Inflammatory macrophage treated with lipopolysaccharide for 4 hours (primary cell): ENCODE data around the gene NRXN3.

Experiments used
- DNase-seq: peaks from one replicate; pipeline ENCODE4 v3.0.0-alpha.2; 2020

Gene NRXN3

DNA sequence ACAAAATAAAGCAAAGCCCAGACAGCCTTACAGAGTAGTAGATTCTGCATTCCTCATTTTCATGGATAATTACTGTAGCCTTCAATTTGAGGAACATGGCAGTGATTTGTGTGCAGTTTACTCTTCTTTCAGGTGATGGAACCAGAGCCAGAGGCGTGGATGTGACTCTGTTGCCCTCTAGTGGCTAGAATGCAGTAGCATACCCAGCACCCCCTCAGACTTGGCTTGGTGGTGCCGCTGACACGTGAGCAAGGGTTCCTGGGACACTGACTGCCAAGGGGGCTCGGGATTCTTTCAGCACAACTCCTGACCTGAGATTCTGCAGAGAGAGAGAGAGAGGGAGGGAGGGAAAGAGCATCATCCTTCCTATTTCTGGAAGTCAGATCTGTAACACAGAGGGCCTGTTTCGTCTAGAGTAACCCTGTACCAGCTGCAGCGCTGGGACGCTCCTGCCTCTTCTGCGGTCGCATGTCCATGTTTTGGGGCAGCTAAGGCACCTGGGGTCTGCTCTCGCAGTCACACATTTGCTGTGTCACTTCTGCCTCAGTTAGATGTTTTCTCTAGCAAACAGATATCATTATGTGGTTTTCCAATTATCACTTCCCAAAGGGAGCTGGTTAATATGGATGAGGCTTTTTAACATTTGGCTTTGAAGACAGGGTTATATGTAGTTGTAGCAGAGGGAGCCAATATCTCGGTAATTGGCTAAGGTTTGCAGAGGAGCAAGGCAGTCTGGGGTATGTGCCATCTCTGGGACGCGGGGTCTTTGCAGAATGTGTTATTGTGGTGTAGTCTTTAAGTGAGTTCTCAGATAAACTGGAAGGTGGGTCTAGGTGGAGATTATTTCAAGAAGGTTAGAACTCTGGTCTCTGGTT is 428.1 kb downstream of the NRXN3 start:
- peak; percentile 42 for DNase-seq

- no peak for DNase-seq
These were observed 435.0 kb downstream of the NRXN3 start for GRCh38 chr14:78605025-78605762.

DNA sequence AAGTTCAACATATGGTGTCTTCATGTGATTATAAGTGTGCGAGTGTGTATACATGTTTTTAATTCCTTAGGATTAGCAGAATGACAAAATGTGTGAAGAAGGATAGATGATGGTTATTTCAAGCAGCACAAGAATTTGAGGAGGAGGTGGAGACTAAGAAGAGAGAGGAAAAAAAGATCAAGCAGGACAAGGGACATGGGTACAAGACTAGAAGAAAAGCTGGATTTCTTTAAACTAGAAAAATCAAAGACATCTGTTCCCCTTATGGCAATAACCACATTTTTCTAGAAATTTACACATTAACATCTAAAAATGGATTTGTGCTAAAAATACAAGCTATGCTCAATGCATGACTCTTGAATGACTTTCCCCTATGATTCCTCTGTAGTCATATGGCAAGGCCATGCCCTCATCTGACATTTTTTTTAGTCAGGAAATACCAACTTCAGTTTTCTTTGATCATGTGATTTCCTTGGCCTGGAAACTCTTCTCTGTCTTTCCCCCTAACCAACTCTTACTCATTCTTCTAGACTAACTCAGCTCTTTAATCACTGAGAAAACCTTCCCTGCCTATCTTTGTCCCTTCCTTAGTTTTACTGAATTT is 435.8 kb downstream of the NRXN3 start:
- DNase-seq, result peak; percentile 41

GRCh38 chr14:78608998-78609787 is 439.0 kb downstream of the NRXN3 start:
- no peak for DNase-seq

- DNase-seq, result no peak
These were observed 440.8 kb downstream of the NRXN3 start for GRCh38 chr14:78610994-78611393.

DNA sequence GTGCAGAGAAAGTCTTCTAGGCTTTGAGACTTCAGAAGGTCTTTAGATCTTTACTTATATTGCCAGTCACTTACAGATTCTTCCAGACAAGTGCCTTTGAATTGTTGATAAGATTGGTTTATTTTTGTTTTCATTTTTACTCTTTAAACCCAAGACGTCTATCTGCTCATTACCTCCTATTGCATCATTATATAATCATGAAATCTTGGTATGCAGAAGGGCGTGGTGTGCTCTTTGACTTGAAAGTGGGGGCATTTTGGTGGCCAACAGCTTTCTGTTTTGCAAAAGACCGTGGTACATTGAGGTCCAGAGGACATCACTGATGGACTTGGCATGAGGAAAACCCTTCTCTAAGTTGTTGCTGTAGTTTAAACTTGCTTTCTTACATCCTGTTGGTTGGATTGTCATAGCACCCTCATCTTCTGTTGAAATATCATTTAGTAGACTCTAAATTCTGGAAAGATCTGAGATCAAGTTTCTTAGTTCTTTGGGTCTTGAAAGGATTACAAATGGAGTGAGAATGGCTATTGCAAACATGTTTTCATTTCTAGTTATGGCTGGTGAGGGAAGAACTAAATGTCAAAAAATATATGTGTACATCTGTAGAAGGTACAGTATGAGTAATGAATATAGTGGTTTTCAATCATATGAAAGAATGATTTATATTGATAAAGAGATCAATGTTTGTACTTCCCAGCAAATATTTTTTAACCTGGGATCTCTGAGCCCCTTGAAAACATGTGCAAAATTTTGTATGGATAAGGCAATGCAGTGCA is 441.8 kb downstream of the NRXN3 start:
- DNase-seq, result no peak

GRCh38 chr14:78612666-78613065 is 442.5 kb downstream of the NRXN3 start:
- DNase-seq, result no peak

DNA sequence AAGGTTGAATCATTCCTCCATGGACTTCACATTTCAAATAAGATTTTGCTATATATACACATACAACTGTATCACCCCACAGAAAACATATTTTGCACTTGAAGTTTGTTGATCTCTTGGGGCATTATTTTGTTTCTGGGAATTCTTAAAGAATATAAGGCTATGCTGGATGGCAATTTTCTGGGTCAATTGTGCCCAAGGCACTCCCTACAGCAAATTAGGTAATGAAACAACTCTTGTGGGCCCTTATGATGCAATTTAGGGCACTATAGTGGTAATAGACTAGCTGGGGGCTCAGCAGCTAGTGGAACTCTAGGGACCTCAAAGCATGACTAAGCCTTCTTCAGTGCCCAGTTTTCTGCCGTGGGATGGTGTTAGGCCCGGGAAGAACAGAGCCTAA is 444.4 kb downstream of the NRXN3 start:
- DNase-seq, result no peak

DNA sequence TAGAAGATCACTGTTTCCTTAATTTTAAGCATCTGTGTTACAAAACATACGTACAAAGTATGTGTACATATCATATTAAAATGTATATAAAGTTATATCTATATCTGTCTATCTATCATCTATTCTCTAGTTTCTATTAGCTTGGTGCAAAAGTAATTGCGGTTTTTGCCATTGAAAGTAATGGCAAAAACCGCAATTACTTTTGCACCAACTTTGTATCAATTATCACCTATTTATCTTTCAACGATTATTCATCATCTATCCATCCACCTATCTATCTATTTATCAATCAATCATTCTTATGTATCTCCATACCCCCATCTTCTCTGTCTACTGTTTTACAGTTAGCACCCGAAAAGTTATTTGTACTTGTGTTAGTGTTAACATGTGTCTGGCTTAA is 447.6 kb downstream of the NRXN3 start:
- DNase-seq, result no peak

- no peak for DNase-seq
These were observed 448.2 kb downstream of the NRXN3 start for GRCh38 chr14:78618368-78618767.

DNA sequence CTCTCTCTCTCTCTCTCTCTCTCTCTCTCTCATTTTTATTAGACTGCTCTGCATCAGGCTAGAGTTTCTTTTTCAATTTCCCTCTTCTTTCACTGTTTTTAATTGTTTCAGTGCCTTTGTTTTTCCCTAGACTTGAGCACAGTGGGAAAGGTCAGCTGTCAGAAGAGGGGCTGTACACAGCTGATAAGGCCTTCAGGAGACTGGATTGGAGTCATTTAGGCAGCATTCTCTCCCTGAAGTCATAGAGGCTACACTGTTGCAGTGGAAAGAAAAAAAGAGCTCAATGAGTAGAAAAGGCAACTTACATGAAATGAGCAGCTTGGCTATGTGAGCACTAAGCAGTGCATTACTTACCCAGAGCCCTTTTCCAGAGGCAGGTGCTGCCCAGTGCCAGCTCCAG is 456.9 kb downstream of the NRXN3 start:
- no peak for DNase-seq

DNA sequence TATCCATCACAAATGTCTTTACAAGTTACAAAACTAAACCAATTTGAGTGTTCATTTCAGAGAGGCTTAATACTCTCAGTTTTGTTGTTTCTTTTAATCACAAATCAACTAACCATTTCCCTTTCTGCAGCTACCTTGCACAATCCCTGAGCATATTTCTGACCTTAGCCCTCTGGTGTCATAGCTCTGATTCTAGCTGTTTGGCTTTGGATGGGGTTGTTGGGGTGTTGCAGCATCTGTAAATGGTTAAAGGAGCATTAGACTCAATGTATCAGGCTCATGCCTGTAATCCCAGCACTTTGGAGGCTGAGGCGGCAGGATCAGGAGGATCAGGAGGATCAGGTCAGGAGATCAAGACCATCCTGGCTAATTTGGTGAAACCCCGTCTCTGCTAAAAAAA is 461.4 kb downstream of the NRXN3 start:
- DNase-seq, result no peak

DNA sequence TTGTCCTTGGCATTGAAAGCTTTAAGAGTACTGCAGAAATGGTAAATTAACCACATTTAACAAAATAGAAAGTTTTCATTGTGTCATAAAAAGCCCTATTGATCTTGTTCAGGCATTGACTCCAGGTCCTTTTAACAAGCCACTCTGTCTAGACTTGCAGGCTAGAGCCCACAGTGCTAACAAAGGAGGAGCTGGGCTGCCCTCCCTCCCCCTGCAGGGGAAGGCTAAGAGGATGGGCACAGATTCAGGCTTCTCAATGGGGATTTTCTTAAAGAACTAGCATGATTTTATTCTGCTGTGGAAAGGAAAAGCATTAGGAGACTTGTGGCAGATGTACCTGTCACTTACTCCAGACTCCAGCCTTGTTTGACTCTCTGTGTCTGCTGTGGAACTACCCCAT is 463.6 kb downstream of the NRXN3 start:
- DNase-seq, result no peak

DNA sequence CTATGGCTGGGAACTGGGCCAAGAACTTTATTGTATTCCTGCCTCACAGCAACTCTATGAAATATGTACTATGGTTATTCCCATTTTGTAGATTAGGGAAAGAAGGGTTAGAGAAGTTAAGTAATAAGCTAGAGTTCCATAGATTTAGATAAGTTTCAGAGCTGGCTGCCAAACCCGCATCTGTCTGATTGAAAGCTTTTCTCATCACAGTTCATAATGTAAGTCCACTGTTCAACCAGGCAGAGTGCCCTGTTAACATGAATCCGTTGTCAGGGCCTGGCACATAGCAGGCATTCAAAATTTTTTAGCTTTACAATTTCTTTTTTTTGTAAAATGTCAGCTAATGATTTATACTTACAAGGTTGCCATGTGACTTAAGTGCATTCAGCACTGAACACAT is 467.3 kb downstream of the NRXN3 start:
- no peak for DNase-seq

DNA sequence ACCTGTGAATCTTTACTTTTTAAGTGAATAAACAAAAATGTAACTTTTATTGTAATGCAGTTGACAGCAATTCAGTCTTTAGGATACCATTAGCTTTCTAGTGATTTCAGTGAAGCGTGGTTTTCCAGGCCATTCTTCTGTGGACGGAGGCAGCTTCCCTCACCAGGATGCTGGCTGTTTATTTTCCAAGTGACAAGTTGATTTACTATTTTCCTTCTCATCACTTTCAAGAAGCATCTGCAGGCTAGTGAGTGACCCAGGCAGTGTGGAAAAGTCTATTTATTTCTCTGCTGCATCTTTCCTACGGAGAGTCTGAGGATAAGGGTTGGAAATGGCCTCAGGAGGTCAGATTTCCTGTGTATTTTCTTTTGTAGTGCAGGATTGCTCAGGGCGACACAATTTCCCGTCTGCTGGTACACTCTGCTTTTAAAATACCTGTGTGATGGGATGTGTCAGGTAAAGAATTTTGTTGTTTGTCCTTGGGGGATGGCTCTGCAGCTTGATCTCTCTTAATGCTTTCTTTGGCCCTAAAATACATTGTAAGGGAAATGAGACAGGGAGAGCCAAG is 467.8 kb downstream of the NRXN3 start:
- DNase-seq, result no peak

DNA sequence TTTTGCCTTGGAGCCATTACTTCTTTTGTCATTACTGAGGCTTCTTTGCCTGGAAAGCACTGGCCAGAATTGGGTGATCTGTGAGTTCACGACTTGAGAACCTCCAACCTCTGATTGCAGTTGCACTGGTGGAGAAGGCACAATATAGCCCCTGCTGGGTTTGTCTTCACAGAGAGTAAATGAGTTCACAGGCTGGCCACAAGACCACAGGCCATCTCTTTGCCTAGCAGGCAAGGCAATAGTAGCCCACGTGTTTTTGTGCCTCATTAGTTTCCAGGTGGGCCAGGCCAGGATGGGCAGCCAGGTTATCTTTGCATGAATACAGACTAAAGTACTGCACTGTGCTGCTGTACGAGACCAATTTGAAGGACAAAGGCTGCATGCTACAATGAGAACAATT is 468.8 kb downstream of the NRXN3 start:
- no peak for DNase-seq

- no peak for DNase-seq
These were observed 474.8 kb downstream of the NRXN3 start for GRCh38 chr14:78644824-78645559.

- DNase-seq, result no peak
These were observed 482.6 kb downstream of the NRXN3 start for GRCh38 chr14:78652727-78653126.

DNA sequence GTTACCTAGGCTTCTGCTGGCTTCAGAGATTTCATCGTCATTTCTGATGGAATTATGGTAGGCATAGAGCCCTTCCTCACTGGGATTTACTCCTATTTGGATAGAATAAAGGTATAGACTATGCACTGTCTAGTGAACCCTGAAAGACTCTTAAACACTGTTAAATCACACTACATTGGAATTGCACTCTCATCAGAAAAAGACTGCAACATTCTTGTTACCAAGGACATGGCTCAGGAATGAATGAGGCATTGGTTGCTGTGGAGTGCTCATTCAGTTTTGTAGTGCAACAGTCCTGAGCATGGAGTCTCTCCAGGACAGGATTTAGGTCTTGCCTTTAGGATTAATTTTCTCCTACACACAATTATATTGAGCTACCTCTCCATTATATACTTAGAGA is 483.0 kb downstream of the NRXN3 start:
- DNase-seq, result no peak

- no peak for DNase-seq
These were observed 487.3 kb downstream of the NRXN3 start for GRCh38 chr14:78657451-78657850.

DNA sequence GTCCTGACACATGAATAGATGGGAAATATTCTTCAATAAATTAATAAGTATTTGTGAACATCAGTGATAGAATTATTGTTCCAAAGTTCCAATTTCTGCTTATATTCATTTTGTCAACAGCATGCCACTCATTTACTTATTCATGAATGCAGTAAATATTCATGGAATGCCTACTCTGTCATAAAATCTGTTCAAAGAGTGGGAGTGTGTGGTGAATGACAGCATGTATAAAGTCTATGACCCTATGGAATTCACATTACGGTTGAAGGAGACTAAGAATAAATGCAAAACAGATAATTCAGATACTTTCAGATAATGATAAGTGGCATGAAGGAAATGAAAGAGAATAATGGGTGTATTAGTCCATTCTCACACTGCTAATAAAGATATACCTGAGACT is 494.7 kb downstream of the NRXN3 start:
- DNase-seq, result no peak
